ENCODE data around the gene TMEM243.

The TMEM243 gene

GRCh38 chr7:87155788-87156187, 63.7 kb downstream of the TMEM243 start:
- DNase-seq (ENCODE audit: low spot score) = no peak

- DNase-seq (ENCODE audit: low spot score) = no peak
These were observed 65.0 kb downstream of the TMEM243 start for GRCh38 chr7:87154569-87154968.

- DNase-seq (ENCODE audit: low spot score) = no peak
These were observed 65.4 kb downstream of the TMEM243 start for GRCh38 chr7:87154166-87154565.

- DNase-seq (ENCODE audit: low spot score) = peak; percentile 30
These were observed 66.5 kb downstream of the TMEM243 start for GRCh38 chr7:87152897-87153641.

GRCh38 chr7:87152112-87152896, 67.2 kb downstream of the TMEM243 start, which contains the start of gene DMTF1:
TSS of gene DMTF1 (plus strand) at chr7:87152453. CDS start at chr7:87164942, 12,489 bp downstream.
- peak; percentile 97 for DNase-seq (ENCODE audit: low spot score)

- no peak for DNase-seq (ENCODE audit: low spot score)
These were observed 67.8 kb downstream of the TMEM243 start for GRCh38 chr7:87151729-87152111.

- DNase-seq (ENCODE audit: low spot score) = peak; percentile 9
These were observed 68.4 kb downstream of the TMEM243 start for GRCh38 chr7:87151002-87151728.

GRCh38 chr7:87148332-87148955, 71.1 kb downstream of the TMEM243 start:
- peak; percentile 34 for DNase-seq (ENCODE audit: low spot score)

GRCh38 chr7:87147500-87147899, 72.0 kb downstream of the TMEM243 start:
- no peak for DNase-seq (ENCODE audit: low spot score)

GRCh38 chr7:87146740-87147386, 72.7 kb downstream of the TMEM243 start:
- no peak for DNase-seq (ENCODE audit: low spot score)
